Measurements from ENCODE around the gene CARMIL1.

DNA sequence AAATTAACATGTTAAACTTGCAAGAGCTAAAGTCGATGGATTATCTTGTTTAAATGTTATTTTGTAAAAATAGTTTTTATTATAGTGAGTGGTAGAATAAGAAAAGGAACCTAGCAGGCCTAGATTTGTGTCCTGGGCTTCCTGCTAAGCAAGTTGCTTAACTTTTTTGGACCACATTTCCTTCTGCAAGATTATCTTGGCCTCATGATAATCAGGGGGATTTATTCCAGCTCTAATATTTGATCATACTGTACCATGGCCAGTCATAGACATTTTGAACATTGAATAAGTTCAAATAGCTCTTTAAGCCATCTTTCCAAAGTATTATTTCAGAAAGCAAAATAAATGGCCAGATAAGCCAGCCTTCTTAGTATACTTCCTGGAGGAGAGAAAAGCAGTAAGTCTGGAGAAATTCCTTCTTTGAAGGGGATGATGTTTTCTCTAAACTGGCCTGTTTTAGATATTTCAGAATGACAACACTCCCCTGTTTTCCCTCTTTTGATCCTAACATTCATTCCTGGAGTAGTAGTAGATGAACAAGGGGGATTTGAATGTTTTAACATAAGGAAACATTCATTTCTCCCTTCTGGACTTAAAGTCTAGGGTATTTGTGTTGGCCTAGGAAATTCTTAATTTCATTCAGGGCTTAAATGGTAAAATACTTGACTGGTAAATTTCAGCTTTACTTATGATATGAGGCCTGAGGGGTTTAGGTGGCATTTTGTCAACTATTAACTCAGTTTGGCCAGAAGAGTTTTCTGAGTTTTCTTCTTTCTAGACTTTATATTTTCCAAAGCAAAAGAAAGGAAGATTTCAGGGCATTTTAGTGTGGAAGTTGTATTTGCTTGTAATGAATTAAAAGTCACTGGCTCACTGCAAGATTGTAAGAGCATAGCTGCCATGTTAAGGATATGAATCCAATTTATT, 264.1 kb downstream of the CARMIL1 start:
- no peak for TF ChIP-seq EZH2 (IDR thresholded peaks at IDR 0.05; ENCODE audit: borderline replicate concordance, low read length)
- TF ChIP-seq, protein P1, sequence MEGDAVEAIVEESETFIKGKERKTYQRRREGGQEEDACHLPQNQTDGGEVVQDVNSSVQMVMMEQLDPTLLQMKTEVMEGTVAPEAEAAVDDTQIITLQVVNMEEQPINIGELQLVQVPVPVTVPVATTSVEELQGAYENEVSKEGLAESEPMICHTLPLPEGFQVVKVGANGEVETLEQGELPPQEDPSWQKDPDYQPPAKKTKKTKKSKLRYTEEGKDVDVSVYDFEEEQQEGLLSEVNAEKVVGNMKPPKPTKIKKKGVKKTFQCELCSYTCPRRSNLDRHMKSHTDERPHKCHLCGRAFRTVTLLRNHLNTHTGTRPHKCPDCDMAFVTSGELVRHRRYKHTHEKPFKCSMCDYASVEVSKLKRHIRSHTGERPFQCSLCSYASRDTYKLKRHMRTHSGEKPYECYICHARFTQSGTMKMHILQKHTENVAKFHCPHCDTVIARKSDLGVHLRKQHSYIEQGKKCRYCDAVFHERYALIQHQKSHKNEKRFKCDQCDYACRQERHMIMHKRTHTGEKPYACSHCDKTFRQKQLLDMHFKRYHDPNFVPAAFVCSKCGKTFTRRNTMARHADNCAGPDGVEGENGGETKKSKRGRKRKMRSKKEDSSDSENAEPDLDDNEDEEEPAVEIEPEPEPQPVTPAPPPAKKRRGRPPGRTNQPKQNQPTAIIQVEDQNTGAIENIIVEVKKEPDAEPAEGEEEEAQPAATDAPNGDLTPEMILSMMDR (conservative IDR thresholded peaks at IDR 0.05 in 1 of 2, IDR thresholded peaks at IDR 0.05 in 1 of 2; ENCODE audit: extremely low read depth in 1 of 2, insufficient read depth in 1 of 2, low read depth in 1 of 2, low read length in 2 of 2), result no peak
